ENCODE measurements around the gene TEN1. TPM values are rescaled to one million over a fixed set of nuclear protein-coding genes. Genes with fewer than 3 reads are reported as not detected.

Gene TEN1
- total RNA-seq, 1 donor from 2014 or later, result 7.6 TPM

DNA sequence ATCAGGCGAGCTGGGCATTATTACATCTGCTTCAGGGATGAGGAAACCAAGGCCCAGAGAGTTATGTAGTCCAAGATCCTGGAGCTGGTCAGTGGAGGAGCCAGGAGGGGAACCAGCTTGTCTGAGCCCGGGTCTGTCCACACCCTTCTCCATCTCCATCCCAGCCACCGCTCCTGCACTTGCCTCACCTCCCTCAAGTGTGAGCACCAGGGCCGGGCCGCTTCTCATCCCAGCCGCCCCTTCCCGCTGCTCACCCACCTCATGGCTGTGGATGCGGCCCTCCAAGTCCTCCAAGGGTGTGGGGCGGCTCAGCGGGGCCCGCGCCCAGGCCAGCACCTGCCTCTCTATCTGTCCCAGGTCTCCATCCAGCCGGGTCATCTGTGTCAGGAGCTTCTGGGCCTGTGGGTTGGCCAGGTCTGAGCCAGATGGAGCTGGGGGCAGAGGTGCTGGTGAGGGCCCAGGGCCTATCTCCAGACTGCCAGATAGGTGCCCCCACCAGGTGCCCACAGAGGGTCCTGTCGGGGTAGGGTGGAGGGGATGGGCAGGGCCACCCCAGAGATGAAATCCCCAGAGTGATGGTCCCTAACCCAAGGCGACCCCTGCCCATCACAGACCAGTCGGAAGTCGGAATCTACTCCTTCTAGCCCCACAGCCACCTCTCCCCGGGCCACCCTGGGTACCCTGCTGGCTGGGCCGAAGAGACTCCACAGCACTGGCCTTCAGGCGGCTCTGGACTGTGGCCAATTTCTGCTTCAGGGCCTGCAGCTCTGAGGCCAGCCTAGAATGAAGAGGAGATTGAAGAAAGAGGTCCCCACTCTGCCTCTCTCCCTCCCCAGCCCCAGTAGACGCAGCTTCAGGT is 38.7 kb downstream of the TEN1 start:
- intact Hi-C loops (cut with DNase I), result loop anchor here (10.0 kb wide), 1 partner anchor 277 kb away; no protein-coding TSS in a partner anchor
- DNase-seq (no peak), ATAC-seq (ENCODE audit: poor library complexity) (no peak)

DNA sequence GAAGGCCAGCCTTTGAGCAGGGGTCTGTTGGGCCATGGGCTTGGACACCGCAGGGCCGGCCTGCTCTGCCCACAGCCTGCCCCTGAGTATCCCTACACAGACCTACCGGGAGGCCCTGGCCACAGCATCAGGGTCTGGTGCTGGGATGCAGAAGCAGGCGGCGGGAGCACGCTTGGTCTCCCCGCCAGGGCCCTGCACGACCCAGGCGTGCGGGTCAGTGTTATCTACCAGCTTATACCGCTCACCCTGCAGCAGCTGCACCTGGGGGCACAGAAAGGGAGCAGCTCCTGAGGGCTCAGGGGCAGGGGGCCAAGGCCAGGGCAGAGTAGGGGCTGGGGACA is 39.3 kb downstream of the TEN1 start:
- DNase-seq (no peak), ATAC-seq (ENCODE audit: poor library complexity) (no peak)
- intact Hi-C loops (cut with DNase I), result loop anchor here (10.0 kb wide), 1 partner anchor 276 kb away; no protein-coding TSS in a partner anchor

DNA sequence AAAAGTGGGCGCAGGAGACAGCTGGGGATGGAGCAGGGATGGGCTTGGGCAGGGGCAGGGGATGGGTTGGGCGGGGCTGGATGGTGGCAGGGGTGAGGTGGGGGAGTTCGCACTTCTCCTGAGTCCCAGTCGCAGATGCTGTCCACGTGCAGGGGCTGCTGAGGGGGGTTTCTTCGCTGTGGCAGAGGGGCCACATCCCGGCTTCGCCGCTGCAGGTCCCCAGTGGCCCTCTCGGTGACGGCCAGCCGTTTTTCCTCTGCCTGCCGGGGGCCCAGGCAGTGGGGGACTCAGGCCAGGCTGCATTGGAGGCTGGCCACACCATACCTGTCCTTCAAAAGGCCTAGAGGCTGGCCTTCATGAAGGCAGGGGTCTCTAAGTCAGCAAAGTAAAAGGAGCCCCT is 39.8 kb downstream of the TEN1 start:
- ATAC-seq (ENCODE audit: poor library complexity) (no peak), DNase-seq (no peak)
- intact Hi-C loops (cut with DNase I), result loop anchor here (10.0 kb wide), 1 partner anchor 276 kb away; no protein-coding TSS in a partner anchor

DNA sequence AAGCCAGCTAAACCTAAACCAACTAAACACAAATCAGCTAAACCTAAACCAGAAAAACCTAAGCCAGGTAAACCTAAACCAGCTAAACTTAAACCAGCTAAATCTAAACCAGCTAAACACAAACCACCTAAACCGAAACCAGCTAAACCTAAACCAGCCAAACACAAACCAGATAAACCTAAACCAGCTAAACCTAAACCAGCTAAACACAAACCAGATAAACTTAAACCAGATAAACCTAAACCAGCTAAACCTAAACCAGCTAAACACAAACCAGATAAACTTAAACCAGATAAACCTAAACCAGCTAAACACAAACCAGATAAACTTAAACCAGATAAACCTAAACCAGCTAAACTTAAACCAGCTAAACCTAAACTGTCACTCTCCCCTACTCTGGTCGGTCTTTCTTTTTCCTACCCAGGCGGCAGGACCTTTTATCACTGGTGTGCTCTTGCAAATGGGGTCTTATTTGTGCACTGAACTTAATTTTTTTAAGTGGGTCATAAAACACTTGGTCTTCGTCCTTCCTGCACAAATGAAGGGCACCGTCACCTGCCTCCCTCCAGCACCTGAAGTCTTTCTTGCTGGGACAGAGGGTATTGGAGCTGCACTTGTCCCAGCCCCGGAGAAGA is 40.9 kb downstream of the TEN1 start:
- DNase-seq, result no peak
- intact Hi-C loops (cut with DNase I), result loop anchor here (10.0 kb wide), 1 partner anchor 275 kb away; no protein-coding TSS in a partner anchor
- no peak for ATAC-seq (ENCODE audit: poor library complexity)

DNA sequence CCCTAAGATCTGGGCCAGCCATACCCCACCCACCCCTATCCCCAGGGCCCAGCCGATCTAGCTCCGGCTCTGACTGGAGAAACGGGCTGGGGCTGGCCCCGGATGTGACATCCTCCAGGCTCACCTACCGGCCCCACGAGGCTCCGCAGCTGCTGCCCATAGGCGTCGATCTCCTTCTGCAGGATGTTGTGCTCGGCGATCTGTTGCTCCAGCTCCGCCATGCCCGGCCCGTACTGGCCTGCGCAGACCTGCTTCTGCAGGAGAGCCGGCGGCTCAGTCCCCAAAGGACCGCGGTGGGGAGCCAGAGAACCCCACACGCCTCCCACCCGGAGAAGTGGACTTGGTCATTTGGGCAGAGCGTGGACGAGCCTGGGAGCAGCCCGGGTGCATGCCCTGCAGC is 43.2 kb downstream of the TEN1 start:
- no peak for ATAC-seq (ENCODE audit: poor library complexity)
- intact Hi-C loops (cut with DNase I), result no loop called here
- no peak for DNase-seq

DNA sequence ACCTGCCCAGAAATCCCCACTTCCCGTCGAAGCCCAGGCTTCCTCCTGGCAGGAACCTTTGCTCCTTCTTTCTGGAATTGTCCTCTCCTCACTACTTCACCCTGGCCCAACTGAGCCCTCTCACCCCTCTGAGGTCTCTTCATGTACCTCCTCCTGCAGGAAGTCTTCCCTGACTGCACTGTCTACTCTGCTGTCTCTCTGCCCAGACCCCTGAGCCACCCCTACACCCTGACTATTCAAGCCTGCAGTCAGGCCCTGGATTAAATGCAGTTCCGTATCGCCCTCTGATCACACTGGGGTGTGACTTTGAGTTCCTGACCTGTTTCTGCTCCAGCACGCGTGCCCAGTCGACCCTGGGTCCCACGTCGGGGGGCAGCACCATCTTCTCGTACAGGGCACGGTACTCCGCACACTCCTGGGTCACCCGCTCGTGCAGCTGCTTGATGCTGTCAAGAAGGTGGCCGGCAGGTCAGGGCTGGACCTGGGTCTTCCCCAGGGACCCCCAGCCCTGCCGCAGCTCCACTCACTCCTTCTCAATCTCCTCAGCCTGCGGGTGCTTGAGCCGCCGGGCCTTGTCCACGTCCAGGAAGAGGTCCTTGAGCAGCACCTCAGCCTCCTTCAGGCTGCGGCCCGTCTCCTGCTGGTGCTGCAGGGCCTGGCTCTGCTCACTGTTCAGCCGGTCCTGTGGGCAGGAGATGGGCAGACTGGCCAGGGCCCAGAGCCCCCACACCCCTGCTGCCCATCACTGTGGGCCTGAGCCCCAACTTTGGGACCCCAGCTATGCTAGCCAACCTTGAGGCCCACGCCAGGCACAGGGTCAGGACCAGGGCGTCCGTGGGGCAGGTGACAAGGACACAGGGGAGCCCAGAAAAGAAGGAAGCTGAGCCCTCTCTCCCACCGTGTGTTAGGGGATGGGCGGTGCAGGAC is 44.2 kb downstream of the TEN1 start:
- no peak for ATAC-seq (ENCODE audit: poor library complexity)
- intact Hi-C loops (cut with DNase I), result no loop called here
- DNase-seq, result no peak

DNA sequence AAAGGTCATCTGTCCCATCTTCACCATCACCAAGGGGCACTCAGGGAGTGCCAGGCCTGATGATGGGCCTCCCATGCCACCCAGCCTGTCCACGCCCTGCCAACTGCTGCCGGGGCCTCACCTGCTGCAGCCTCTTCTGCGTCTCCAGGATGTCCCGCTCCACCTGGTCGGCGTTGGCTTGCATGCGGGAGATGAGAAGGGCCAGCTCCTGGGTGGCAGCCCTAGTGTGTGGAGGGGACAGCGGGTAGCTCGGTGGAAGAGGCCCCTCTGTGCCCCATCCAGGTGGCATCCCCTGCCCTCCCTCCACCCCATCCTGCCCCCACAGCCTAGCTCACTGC is 44.8 kb downstream of the TEN1 start:
- intact Hi-C loops (cut with DNase I), result no loop called here
- ATAC-seq (ENCODE audit: poor library complexity) (no peak), DNase-seq (no peak)

DNA sequence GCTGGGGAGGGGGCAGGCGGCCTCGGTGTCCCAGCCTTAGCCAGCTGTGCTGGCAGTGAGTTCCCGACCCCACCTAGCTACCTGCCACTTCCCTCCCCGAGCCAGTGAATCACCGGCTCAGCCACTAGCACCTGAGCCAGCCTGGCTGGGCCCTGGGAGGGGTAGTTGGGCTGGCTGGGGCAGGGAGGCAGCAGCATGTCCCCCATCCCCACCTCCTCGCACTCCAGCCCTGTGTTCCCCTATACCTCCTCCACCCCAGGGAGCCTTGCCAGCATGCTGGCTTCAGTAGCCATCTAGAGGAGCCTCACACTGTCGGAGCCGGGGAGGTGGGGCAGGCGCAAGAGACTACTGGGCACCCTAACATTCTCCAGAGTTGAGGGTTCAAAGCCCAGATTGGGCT is 45.3 kb downstream of the TEN1 start:
- DNase-seq (no peak), ATAC-seq (ENCODE audit: poor library complexity) (no peak)

DNA sequence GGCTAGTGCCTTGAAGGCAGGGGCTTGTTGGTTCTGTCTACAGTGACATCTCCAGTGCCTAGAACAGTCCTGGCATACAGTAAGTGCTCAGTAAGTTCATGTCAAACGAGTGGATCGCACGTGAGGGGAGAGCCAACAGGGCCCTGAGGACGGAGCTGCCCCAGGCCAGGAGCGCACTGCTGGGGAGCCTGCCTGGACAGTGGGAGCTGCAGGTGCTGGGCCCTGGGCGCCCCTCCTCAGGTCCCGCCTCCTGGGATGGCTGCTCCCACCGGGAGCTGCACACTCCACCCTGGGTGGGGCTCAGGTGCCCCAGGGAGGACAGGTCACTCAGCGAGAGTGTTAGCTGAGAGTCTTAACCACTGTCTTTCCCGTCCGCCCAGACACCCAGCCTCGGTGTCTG is 46.3 kb downstream of the TEN1 start:
- no peak for ATAC-seq (ENCODE audit: poor library complexity)
- DNase-seq, result no peak
- intact Hi-C loops (cut with DNase I), result no loop called here

More for the DNA sequence above, 45.3 kb downstream of the TEN1 start:
- intact Hi-C loops (cut with DNase I), result no loop called here

DNA sequence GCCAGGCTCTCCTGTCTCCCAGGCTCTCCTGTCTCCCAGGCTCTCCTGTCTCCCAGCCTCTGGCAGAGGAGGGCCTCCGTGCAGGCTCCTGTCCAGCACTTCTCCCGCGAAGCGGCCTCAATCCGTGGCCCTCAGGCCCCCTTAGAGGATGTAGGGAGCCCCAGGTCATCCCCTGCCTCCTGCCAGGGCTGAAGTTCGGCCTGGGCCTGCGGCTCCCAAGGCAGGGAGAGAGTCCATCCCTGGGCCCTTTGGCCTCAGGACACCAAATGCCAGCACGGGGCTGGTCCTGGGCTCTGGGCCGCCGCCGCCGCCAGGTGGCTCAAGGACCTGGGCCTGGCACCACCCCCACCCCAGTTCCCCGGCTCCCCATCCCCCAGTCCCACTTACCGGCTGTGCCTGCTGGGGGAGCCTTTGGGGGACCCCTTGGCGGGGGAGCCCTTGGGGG is 47.7 kb downstream of the TEN1 start:
- ATAC-seq (ENCODE audit: poor library complexity) (no peak), DNase-seq (no peak)
- intact Hi-C loops (cut with DNase I), result no loop called here

DNA sequence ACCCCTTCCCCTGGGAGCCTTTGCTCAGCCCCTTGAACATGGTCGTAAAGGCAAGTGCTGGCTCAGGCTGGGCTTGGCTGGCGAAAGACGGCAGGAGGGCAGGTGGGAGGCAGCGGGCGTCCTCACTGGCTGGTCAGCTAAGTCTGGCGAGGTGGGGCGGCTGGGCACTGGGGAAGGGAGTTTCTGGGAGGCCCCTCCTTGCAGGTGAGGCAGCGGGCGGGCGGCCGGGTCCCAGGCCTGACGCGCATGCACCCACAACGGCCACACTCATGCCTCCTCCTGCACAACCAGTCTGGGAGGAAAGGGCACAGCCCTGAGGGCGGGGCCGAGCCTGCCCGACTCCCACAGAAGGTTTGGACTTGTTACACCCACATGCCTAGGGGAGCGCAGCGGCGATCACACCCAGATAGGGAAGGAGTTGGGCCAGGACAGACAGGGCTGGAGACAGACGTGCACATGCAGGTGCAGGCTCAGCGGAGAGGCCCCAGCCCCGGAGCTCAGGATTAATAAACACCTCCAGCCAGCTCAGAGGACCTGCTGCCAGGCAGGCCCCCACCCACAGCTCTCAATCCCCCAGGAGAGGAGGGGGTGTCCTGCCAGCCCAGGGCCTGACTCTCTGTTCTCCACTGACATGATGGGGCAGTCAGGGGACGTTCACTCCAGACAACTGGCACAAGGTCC is 48.3 kb downstream of the TEN1 start, which contains the start of gene EVPL:
Gene EVPL (minus strand): TSS at position 148 of the 681 bp plus-strand sequence. CDS start 108 bp downstream, at position 40.
- no peak for DNase-seq
- intact Hi-C loops (cut with DNase I), result no loop called here
- peak; percentile 50 for ATAC-seq (ENCODE audit: poor library complexity)

DNA sequence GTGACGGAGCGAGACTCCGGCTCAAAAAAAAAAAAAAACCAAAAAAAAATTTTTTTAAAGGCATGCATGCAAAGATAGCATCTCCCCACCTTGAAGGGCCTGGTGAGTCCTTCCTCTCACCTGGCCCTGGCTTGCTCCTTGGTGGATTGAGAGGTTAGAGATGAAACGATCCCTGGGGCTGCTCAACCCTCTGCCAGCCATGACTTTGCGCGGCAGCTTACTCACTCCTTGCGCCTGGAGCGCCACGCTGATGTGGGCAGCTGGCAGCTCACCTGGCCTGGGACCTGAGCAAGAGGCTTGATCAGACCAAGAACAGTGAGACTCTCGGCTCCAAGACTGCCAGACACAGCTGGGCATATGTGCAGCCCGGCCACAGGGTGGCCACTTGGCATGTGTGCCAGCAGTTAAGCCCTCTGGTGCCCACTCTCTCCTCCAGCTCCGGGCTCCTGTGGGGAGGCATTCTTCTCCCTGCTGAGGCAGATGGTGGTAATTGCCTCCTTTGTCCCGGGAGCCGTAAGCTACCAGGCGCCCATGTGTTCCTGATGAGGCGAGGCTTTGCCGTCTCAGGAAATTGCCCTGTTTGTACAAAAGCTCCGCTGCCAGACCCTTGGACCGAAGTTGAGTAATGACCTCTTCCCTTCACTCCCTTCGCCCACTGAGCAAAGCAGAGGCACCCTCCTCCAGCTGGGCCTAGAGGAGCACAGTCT is 53.2 kb downstream of the TEN1 start:
- DNase-seq (no peak), ATAC-seq (ENCODE audit: poor library complexity) (no peak)
- intact Hi-C loops (cut with DNase I), result no loop called here

DNA sequence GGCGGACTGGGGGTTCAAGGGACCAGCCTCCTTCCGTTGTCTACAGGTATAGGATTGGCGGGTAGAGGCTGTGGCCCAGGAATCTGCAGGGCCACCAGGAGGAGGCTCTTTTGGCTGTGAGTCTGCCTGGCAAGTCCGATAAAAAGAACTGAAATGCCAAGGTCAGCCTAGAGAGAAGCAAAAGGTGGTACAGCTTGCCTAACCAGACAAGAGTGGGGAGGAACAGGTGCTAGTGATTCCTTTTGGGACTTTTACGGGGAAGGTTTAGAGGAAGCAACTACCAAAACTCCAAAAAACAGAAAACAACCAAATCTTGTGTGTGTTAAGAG is 53.7 kb downstream of the TEN1 start:
- no peak for DNase-seq
- intact Hi-C loops (cut with DNase I), result no loop called here
- no peak for ATAC-seq (ENCODE audit: poor library complexity)

DNA sequence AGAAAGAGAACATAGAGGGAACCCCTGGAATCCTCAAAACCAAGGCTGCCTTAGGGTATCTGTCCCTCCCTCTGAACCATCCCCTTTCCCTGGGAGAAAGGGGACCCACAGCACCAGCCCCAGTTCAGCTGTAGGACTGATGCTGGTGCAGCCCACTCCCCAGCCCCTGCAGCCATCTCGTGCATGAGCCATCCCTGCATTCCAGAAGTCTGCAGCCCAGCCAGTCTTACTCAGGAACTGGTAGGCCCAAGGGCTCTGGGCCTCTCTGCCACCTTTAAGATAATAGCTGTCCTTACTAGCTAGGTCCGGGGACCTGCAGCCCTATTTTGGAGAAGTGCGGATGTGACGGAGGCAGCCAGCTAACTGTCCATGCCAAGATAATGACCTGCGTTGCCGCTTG is 54.1 kb downstream of the TEN1 start:
- no peak for ATAC-seq (ENCODE audit: poor library complexity)
- DNase-seq, result no peak
- intact Hi-C loops (cut with DNase I), result no loop called here

DNA sequence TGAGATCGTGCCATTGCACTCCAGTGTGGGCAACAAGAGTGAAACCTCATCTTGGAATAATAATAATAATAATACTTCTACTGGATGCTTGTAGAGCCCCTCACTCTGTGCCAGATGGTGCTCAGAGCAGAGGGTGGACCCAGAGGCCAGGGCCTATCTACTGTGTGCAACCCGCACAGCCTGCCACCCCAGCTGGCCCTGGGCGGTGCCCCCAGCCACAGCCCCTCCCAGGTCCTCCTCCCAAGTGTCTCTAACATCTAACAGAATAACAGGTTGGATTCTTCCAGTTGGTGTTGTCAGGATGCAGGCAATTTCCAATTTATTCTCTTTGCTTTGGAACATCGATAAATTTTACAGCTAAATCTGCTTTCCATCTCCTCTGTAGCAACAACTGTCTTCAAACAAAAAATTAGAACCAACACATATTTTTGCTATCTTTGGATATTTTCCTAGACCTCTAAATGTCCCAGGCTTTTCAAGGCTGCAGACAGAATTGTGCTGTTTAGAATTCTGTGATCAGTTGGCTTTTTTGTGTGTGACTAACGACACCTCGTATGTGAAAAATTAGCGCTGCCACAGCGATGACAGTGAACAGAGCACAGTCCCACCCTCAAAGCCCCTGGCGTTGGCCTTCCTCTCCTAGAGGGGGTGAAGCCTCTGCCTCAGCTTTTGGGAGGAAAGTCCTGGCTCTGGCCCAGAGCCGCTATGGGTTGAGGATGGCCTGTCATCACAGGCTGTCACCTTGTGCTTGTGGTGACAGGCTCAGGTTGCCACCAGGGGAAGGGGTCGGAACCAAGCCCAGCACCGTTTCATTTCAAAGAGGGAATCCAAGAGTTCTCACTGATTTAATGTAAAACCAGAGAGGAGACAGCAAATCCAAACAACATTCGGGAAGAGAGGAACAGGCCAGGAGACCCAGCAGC is 55.6 kb downstream of the TEN1 start:
- no peak for DNase-seq
- ATAC-seq (ENCODE audit: poor library complexity), result no peak
- intact Hi-C loops (cut with DNase I), result no loop called here

DNA sequence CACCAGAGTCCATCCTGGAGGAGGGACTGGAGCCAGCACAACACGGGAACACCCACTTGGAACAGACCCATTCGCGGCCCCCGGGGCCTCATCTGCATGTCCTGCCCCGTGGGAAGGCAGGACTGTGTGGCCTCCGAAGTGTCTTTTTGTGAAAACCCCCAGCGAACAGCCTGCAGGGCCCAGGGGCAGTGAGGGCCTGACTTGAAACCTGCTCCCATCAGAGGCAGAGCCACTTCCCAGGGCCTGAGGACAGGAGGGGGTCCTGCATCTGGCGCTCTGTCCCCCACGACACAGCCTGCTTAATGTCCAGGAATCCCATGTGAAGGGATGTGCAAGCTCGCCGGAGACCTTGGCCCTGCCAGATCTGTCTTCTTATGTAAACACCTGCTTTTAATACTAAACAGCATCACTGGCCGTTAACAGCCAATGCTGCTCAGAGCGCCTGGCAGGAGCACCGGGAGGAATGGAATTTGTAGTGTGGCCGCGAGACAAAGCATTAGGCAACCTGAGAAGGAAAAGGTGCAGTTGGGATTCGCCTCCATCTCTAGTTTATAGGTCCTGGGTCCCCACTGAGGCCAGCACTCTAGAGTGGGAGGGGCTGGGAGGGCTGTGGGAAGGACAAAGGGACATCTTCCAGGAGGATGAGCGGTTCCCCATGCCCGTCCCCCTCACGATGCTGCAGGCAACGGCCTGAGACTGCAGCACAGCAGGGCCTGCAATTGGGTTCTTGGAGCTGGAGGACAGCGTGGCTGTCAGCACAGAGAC is 57.6 kb downstream of the TEN1 start:
- ATAC-seq (ENCODE audit: poor library complexity), result peak; percentile 21
- peak; percentile 50 for DNase-seq
- intact Hi-C loops (cut with DNase I), result no loop called here
